Anterior cingulate cortex (tissue), 58 donors: ENCODE data around the gene ADAM17.
"Not testable (repeated sequence)": the region's sequence is repeated elsewhere in the genome, so short reads cannot be mapped to it uniquely, and the experiment has no call there.

Experiments used
- DNase-seq, 58 donors: peaks; one replicate each; lab custom pipeline; 2025; lab: John Stamatoyannopoulos, UW

The ADAM17 gene

GRCh38 chr2:9555297-9556120 lies at the start of gene ADAM17:
ADAM17 (minus strand) TSS chr2:9555830; CDS start chr2:9555605, 225 bp downstream.
- DNase-seq: peak; percentile 56 to 96 (median 90)

GRCh38 chr2:9602412-9602811 lies 46.8 kb upstream of the ADAM17 start:
- no peak for DNase-seq

GRCh38 chr2:9601397-9601796 lies 45.8 kb upstream of the ADAM17 start:
- DNase-seq: no peak

GRCh38 chr2:9599430-9599829 lies 43.8 kb upstream of the ADAM17 start:
- no peak for DNase-seq

- no peak for DNase-seq
Measured at GRCh38 chr2:9596621-9597311, 41.1 kb upstream of the ADAM17 start.

- DNase-seq: no peak
Measured at GRCh38 chr2:9595746-9596145, 40.1 kb upstream of the ADAM17 start.

- DNase-seq: not testable (repeated sequence)
Measured at GRCh38 chr2:9595256-9595655, 39.6 kb upstream of the ADAM17 start.

GRCh38 chr2:9594366-9595054 lies 38.9 kb upstream of the ADAM17 start:
- peak in 2 of 58 donors; percentile 3 to 4 for DNase-seq

- DNase-seq: no peak
Measured at GRCh38 chr2:9593925-9594324, 38.3 kb upstream of the ADAM17 start.

GRCh38 chr2:9592699-9593098 lies 37.1 kb upstream of the ADAM17 start:
- DNase-seq: no peak

- no peak for DNase-seq
Measured at GRCh38 chr2:9590641-9591040, 35.0 kb upstream of the ADAM17 start.

GRCh38 chr2:9586465-9586864 lies 30.8 kb upstream of the ADAM17 start:
- DNase-seq: no peak

GRCh38 chr2:9585486-9585885 lies 29.9 kb upstream of the ADAM17 start:
- no peak for DNase-seq

- not testable (repeated sequence) for DNase-seq
Measured at GRCh38 chr2:9584902-9585301, 29.3 kb upstream of the ADAM17 start.

GRCh38 chr2:9582624-9583023 lies 27.0 kb upstream of the ADAM17 start:
- no peak for DNase-seq

GRCh38 chr2:9578467-9579235 lies 23.0 kb upstream of the ADAM17 start:
- DNase-seq: no peak

- no peak for DNase-seq
Measured at GRCh38 chr2:9574331-9574730, 18.7 kb upstream of the ADAM17 start.

- DNase-seq: no peak
Measured at GRCh38 chr2:9573840-9574239, 18.2 kb upstream of the ADAM17 start.

GRCh38 chr2:9573013-9573720 lies 17.5 kb upstream of the ADAM17 start:
- no peak for DNase-seq
